ENCODE results near the gene HSD17B1. TPM values are rescaled to one million over a fixed set of nuclear protein-coding genes. Genes with fewer than 3 reads are reported as not detected.

The HSD17B1 gene
- total and polyA plus RNA-seq, 2 donors from 2014 or later = 0.31 to 3.3 TPM

DNA sequence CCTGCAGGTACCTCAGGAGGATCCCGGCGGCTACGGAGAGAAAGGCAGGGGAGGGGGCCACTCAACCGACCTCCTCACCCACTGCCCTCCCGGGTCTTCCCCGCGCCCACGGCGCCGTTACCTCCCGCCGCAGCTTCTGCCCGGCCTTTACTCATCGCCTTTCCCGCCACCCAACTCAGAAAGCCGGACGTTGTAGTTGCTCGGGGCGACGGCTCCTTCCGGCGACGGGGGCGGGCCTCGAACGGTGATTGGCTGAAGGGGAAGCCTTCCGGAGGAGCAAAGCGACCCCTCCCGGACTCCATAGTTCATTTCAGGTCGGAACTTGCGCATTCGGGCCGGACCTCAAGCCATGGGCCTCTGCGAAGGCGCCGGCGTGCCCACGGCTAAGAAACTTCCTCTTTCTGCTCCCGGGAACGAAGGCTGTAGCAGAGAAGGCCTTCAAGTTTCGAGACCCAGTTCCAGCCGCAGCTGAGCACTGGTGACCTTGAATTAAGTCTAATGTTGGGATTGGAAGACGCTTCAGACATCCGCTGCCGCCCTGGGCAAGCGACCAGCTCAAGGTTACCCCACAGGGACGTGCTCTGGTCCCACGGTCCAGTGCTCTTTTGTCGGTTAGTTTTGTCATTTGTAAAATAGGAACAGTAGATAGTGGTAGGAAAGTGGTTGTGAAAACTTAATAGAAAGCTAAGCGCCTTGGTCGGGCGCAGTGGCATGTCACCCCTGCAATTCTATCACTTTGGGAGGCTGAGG, 25.0 kb downstream of the HSD17B1 start, which contains the start of gene PSMC3IP:
PSMC3IP (minus strand) TSS at position 198 of the 750 bp plus-strand sequence; CDS start at position 155, 43 bp downstream.
- intact Hi-C loops (cut with DNase I) = loop anchor here (10.0 kb wide), 1 partner anchor 247 kb away; the partner anchor contains the start of gene BECN1
- DNase-seq (peak; percentile 95 to 98 (median 97)), FAIRE-seq (no peak)
- H3K9me3 ChIP-seq (ENCODE audit: control insufficient read depth in 2 of 3, insufficient read depth in 1 of 3, low read length in 3 of 3) = no peaks in the 10 kb centered on the region
- H3K4me1 ChIP-seq (ENCODE audit: control insufficient read depth in 2 of 3, insufficient read depth in 2 of 3, low read depth in 1 of 3, low read length in 3 of 3) = peaks cover 0 to 13% (median 8%) of the 10 kb centered on the region in 3 donors
- peaks cover 7 to 43% (median 29%) of the 10 kb centered on the region in 3 donors for H3K36me3 ChIP-seq (ENCODE audit: control insufficient read depth in 2 of 3, insufficient read depth in 3 of 3, low read length in 3 of 3)
- TF ChIP-seq, protein P1, sequence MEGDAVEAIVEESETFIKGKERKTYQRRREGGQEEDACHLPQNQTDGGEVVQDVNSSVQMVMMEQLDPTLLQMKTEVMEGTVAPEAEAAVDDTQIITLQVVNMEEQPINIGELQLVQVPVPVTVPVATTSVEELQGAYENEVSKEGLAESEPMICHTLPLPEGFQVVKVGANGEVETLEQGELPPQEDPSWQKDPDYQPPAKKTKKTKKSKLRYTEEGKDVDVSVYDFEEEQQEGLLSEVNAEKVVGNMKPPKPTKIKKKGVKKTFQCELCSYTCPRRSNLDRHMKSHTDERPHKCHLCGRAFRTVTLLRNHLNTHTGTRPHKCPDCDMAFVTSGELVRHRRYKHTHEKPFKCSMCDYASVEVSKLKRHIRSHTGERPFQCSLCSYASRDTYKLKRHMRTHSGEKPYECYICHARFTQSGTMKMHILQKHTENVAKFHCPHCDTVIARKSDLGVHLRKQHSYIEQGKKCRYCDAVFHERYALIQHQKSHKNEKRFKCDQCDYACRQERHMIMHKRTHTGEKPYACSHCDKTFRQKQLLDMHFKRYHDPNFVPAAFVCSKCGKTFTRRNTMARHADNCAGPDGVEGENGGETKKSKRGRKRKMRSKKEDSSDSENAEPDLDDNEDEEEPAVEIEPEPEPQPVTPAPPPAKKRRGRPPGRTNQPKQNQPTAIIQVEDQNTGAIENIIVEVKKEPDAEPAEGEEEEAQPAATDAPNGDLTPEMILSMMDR (IDR thresholded peaks at IDR 0.05; ENCODE audit: borderline replicate concordance, extremely low read depth, insufficient read depth) = no peak
- peak within 1 kb of the TSS; percentile 88 to 93 for H3K27ac ChIP-seq (ENCODE audit: low read depth in 2 of 2, low read length in 2 of 2)
- peak within 1 kb of the TSS; percentile 77 to 91 (median 83) for H3K4me3 ChIP-seq (ENCODE audit: low read length in 3 of 3)
- no peaks in the 10 kb centered on the region for H3K27me3 ChIP-seq (ENCODE audit: control insufficient read depth, insufficient read depth, low read length)
- H3K9ac ChIP-seq (ENCODE audit: low read length in 3 of 3) = peak within 1 kb of the TSS; percentile 75 to 91 (median 82)

DNA sequence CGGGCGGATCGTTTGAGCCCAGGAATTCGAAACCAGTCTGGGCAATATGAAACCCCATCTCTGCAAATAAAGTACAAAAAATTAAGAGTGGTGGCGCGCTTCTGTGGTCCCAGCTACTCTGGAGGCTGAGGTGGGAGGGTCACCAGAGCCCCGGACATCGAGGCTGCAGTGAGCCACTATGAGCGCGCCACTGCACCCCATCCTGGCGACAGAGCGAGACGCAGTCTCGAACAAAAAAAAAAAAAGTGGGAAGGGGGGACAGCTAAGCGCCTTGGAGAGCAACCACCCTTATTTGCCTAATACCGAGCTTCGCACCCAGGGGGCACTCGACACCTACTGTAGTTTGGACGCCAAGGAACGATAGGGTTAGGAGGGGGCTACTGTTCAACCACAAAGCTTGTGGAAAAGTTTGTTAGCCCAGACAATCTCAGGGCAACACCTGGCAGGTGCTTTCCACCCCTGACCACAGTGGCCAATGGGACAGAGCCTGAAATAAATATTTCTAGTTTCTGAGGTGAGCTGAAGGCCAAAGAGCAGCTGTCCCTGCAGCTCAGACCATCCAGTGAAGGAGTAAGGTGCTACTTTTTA, 25.7 kb downstream of the HSD17B1 start:
- Histone ChIP-seq H3K4me1 (ENCODE audit: control insufficient read depth in 2 of 3, insufficient read depth in 2 of 3, low read depth in 1 of 3, low read length in 3 of 3) (peaks cover 0 to 13% (median 8%) of the 10 kb centered on the region in 3 donors), H3K4me3 (ENCODE audit: low read length in 3 of 3) (peak overlapping the region; percentile 75 to 91 (median 83)), H3K9me3 (ENCODE audit: control insufficient read depth in 2 of 3, insufficient read depth in 1 of 3, low read length in 3 of 3) (no peaks in the 10 kb centered on the region), H3K27ac (ENCODE audit: low read depth in 2 of 2, low read length in 2 of 2) (peak overlapping the region; percentile 88 to 93), H3K9ac (ENCODE audit: low read length in 3 of 3) (peak overlapping the region; percentile 75 to 91 (median 82)), H3K36me3 (ENCODE audit: control insufficient read depth in 2 of 3, insufficient read depth in 3 of 3, low read length in 3 of 3) (peaks cover 6 to 43% (median 27%) of the 10 kb centered on the region in 3 donors), H3K27me3 (ENCODE audit: control insufficient read depth, insufficient read depth, low read length) (no peaks in the 10 kb centered on the region)
- FAIRE-seq (no peak), DNase-seq (peak; percentile 85 to 94 (median 89))
- TF ChIP-seq, protein P1 (IDR thresholded peaks at IDR 0.05; ENCODE audit: borderline replicate concordance, extremely low read depth, insufficient read depth) = peak; percentile 81
- intact Hi-C loops (cut with DNase I) = loop anchor here (10.0 kb wide), 1 partner anchor 246 kb away; the partner anchor contains the start of gene BECN1

DNA sequence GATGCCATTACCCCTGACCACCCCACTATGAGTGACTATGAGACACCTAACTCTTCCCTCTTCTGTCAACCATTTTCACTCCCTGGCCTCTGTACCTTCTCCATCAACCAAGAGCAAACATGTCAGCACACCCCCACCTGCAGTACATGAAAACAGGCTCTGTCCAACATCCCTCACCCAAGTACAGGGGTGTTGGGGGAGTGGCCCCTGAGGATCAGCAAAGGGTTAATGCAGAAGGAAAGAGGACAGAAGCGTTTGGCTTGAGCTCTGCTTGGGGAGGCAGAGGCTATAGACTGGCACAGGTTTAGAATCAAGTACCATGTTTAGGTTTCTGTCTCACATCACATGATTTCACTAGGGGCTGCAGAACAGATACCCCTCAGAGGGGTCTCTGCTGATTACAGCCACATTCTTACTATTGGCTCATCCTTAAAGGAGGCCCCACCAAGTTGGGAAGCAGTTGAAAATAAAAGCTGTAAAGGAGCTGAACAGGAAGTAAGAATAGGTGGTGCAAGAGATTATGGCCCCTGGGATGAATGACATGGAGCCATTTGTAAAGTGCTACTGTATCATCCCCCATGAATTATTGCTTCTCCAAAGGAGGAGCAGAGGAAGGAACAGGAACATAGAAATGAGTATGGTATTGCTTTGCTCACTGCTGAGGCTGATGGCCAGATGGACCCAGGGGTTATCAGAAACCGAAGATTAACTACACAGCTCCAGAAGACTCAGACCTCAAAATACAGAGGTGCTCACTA, 27.2 kb downstream of the HSD17B1 start:
- H3K4me1 ChIP-seq (ENCODE audit: control insufficient read depth in 2 of 3, insufficient read depth in 2 of 3, low read depth in 1 of 3, low read length in 3 of 3) = peaks cover 0 to 13% (median 8%) of the 10 kb centered on the region in 3 donors
- intact Hi-C loops (cut with DNase I) = loop anchor here (10.0 kb wide), 1 partner anchor 245 kb away; the partner anchor contains the start of gene BECN1
- FAIRE-seq = no peak
- peaks cover 5 to 48% (median 31%) of the 10 kb centered on the region in 3 donors for H3K36me3 ChIP-seq (ENCODE audit: control insufficient read depth in 2 of 3, insufficient read depth in 3 of 3, low read length in 3 of 3)
- no peaks in the 10 kb centered on the region for H3K9me3 ChIP-seq (ENCODE audit: control insufficient read depth in 2 of 3, insufficient read depth in 1 of 3, low read length in 3 of 3)
- TF ChIP-seq, protein P1 (IDR thresholded peaks at IDR 0.05; ENCODE audit: borderline replicate concordance, extremely low read depth, insufficient read depth) = no peak
- H3K9ac ChIP-seq (ENCODE audit: low read length in 3 of 3) = no peak overlapping the region
- H3K27me3 ChIP-seq (ENCODE audit: control insufficient read depth, insufficient read depth, low read length) = no peaks in the 10 kb centered on the region
- H3K4me3 ChIP-seq (ENCODE audit: low read length in 3 of 3) = no peak overlapping the region
- H3K27ac ChIP-seq (ENCODE audit: low read depth in 2 of 2, low read length in 2 of 2) = no peak overlapping the region
- no peak for DNase-seq
